GM18951 (cell line): ENCODE data around the gene TMEM170A.

ENCODE experiments used
- POLR2A ChIP-seq: IDR thresholded peaks from 4 replicates; pipeline ENCODE4 v1.6.1; 2011; ENCODE audit warnings: mild to moderate bottlenecking; ENCODE audit not compliant: insufficient read length, insufficient read depth; ENCODE audit errors: extremely low read depth
- in situ Hi-C: fragments of 300-500 bp; cut with MboI; formaldehyde crosslinking; loops from one replicate; pipeline ENCODE4 v1.12.0; 2022; ENCODE audit warnings: low sequenced_read_pairs, mixed read lengths, inconsistent platforms; ENCODE audit not compliant: unreplicated experiment

Gene TMEM170A

DNA sequence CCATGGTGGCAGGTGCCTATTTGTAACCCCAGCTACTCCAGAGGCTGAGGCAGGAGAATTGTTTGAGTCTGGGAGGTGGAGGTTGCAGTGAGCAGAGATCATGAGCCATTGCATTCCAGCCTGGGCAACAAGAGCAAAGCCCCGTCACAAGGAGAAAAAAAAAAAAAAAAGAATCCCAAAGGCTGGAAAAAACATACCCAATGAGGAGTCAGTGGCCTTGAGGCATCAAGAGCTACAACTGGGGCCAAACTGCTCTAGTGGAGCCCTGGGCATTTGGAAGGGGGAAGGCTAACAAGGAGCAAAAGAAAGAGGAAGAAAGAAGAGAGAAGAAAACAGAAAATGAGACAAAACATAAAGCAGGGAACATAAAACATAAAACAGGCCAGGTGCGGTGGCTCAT, 23.8 kb upstream of the TMEM170A start:
- TF ChIP-seq POLR2A, result no peak
- in situ Hi-C loops, result no loop called here

DNA sequence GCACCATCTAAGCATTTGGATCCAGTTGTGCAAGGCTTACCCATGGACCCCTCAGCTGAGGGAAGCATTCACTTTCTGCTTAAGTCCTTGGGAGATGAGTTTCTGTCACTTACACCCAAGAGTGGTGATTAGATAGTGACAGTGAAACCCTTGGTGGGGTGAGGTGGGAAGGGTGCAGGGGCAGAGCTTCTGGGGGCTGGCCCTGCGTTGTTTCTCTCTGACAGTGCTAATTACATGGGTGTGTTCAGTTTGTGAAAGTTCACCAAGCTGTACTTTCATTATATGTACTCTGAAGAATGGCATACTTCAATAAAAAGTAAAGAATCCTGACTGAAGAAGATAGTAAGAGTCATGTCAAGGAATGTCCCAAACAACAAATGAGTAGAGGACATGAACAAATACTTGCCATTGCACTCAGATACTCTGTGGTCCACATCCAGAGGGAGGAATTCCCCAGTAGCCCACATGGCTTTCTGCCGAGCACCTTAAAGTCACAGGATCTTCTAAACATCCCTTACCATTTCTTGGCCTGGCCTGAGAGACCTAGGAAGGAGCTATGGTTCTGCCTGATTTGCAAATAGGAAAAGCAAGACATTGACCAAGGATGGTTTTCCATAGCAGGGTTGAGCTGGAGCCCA, 22.3 kb upstream of the TMEM170A start:
- in situ Hi-C loops, result no loop called here
- no peak for TF ChIP-seq POLR2A

DNA sequence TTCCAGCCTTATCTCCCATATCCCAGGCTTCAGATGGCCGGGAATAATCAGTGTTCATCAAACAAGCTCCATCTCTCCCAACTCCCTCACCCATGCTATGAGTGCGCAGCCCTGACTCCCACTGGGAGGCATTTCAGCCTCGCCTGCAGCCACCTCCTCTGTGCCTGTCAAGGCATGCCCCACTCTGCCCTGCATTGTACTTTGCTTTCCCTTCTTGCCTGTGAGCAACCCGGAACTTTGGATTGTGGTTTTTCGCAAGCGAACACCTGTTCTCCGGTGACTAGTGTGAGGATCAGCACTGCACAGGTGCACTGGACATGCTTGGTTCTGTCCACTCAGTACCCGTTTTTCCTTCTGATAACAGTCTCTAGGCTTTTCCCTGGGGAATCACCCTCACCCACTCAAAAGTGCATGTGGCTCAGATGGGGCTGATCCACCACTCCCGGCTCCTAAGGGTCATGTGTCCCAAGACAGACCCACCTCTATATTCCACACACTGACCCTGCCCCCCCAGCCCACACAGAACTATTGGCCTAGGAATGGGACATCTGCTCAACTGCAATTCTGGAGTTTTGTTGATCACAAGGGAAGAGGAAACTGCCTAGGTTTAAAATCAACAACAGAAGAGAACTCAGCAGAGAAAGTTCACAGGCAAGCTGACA, 21.7 kb upstream of the TMEM170A start:
- in situ Hi-C loops, result no loop called here
- no peak for TF ChIP-seq POLR2A

DNA sequence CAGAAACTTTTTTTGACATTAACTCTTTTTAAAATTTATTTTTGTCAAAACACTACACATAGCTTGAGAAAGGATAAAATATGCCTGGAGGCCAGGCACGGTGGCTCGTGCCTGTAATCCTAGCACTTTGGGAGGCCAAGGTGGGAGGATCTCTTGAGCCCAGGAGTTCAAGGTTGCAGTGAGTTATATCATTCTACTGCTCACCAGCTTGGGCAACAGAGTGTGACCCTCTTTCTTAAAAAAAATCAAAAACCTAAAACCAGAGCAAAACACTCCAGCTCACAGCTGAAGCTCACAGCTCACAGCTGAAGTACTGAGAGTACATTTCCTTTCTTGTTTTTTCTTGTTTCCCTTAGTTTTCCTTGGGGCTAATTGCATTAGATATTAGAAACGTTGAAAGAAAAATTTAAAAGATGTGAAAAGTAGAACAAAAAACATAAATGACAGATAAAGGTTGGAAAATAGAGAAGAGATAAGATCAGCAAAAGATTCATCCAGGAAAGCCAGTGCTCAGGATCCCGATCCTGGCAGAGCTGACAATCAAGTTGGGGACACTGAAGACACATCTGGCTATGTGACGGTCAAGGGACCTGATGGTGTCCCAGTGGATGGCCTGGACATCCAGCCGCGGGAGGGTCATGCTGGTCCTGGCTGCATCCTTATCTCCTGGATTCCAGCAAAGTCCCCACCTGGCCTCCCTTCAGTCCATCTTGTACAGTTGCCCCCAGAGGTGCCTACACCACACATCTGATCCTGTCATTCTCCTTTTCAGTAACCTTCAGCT, 20.9 kb upstream of the TMEM170A start:
- TF ChIP-seq POLR2A, result no peak
- in situ Hi-C loops, result no loop called here

DNA sequence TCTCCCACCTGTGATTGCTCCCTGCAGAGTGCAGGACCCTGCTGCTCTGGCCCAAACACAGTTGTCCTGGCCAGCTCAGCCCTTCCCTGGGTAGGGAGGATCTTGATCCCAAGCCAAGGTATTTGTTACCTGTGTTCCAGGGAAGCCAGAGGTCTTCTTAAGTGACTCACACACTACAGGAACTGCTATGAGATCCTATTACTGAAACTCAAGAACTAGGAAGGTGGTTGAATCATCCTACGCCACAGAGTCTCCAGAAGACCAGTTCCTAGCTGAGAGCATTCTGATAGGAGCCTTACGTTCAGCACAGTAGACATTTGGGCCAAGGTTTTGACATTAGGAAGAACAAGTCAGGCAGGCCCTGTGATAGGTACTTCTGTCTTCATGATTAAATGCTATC, 18.7 kb upstream of the TMEM170A start:
- in situ Hi-C loops, result no loop called here
- TF ChIP-seq POLR2A, result no peak

DNA sequence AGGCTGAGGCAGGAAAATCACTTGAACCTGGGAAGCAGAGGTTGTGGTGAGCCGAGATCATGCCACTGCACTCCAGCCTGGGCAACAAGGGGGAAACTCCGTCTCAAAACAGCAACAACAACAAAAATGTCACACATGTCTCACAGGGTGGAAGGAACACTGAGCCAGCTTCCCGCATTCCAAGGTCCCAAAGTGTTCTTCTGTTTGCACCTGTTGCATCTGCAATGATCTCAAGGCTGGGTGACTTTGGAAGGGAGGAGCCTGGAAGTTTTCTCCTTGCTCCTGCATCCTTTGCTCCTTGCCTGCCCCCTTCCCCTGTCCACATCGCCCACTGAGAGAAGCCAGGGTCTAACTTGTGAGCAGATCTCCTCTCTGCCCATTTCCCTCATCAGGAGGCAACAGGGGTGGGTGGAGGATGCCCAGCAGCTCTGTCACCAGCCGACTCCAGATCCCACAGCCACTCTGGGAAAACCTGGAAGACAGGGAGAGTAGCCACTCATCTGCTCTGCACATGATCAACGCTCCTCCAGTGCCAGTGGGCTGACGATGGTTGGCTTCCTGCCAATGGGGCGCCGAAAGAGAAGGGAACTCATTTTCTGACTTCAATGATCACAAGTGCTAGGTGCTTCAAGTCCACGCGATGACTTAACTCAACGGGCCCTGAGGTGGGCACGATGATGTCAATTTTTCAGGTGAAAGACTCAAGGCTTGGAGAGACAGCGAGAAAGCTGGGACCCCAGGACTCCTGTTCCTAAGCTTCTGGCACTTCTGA, 18.1 kb upstream of the TMEM170A start:
- no peak for TF ChIP-seq POLR2A
- in situ Hi-C loops, result no loop called here

DNA sequence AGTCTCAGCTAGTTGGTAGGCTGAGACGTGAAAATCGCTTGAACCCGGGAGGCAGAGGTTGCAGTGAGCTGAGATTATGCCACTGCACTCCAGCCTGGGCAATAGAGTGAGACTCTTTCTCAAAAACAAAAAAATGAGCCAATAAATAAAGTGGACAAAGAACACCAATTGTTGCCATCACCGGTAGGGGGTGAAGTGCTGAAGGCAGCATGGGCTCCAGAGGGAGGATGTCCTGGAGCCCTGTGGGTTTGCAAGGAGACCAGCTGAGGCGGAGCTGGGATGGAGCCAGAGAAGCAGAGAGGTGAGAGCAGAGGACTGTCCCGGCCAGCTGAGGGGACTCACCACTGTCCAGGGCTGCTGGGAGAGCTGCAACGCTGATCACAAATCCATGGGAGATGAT, 17.0 kb upstream of the TMEM170A start:
- in situ Hi-C loops, result no loop called here
- no peak for TF ChIP-seq POLR2A

DNA sequence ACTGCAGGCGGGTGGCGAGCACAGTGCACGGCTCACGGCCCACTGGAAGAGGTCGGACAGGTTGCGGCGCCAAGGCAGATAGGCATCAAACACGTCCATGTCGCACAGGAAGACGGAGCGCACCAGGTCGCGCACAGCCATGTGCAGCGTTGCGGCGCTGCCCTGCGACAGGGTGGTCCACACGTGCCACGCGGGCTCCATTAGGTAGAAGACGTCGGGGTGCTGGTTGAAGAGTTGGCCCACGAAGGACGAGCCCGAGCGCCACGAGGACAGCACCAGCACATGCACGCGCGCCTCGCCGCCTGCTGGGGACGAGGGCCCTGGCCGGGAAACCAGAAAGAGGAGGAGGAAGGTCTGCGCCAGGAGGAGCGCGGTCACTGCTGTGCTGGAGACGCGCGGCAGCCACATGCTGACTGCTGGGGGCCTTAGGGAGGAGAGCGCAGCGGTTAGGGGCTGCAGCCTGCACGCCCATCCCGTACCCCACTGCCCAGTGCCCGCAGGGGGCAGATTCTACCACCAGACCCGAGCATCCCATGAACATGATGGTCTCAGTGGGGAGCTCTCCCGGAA, 15.0 kb upstream of the TMEM170A start:
- in situ Hi-C loops, result no loop called here
- no peak for TF ChIP-seq POLR2A

DNA sequence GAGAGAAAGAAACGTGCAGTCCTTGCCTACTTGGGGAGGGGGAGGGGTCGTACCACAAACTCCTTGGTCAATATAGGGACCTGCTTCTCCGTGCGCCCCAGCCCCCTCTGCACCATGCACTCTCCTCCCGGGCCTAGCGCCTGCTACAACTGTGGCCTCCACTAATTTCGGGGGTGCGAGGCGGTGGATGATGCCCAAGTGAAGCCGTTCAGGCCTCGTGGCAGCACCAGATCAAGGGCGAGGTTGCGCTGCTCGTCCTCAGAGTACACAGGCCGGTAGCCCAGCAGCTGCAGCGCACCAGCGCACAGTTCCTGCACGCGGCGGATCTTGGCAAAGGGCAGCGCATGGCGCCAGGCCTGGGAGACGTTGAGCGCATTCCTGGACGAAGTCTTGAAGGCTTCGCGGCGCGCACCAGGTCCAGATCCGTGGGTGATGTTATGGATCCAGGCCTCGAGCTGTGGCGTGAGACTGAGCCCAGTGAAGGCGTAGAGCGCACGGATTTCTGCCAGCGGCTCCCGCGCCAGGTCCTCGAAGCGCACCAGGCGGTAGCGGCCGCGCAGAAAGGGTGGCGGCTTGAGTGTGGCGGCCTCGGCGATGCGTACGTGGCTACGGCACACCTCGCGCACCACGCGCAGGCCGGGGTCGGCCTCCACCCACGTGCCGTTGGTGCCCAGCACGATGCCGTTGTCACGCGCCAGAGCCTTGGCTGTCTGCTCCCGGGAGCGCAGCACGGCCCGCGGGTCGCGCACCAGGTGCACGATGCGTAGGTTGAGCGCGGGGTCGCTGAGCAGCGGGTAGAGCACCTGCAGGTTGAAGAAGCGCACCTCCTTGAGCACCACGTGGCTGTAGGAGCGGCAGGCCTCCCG, 14.2 kb upstream of the TMEM170A start:
- TF ChIP-seq POLR2A, result no peak
- in situ Hi-C loops, result no loop called here

DNA sequence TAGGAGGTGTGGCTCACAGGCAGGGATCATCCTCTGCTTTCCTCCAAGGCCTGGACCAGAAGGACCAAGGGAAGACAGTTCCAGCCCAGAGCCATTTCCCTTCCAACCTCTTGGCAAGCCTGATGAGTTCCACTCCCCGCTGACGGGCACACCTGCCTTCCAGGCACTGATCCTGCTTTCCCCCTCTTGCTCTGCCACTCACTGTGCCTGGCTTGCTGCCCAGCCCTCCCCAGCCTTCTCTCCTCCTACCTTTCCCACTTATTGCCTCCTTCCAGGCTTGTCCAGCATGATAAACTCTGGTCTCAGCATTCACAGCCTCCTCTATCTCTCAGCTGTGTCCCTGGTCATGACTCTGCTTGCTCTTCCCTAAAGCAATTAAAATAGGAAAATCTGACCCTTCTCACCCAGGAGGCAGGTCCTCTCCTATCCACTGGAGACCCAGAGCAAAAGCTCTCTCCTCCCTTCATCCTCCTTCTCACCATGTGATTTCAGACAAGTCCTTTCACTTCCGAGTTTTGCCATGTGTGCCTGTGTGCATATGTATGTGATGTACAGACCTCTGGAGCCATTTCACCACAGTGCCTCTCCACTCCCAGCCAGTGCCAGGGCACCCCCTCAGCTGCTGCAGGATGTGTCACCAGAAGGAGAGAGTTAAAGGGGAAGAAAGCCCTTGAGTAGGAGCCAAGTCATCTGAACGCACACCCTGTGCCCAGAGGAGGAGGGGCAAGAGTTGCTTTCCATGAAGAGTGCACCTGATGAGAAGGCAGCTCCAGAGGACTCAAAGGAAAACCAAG, 13.4 kb upstream of the TMEM170A start:
- in situ Hi-C loops, result no loop called here
- no peak for TF ChIP-seq POLR2A

DNA sequence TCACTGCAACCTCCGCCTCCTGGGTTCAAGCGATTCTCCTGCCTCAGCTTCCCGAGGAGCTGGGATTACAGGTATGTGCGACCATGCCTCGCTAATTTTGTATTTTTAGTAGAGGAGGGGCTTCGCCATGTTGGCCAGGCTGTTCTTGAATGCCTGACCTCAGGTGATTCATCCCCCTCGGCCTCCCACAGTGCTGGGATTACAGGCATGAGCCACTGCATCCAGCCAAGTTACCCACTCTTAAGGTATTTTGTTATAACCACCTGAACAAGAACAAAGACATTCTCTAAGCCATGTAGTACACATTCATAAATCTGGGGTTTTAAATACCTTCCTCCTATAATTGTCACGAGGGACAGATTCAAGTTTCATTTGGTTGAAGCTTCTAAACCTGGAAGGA, 12.3 kb upstream of the TMEM170A start:
- no peak for TF ChIP-seq POLR2A
- in situ Hi-C loops, result no loop called here

DNA sequence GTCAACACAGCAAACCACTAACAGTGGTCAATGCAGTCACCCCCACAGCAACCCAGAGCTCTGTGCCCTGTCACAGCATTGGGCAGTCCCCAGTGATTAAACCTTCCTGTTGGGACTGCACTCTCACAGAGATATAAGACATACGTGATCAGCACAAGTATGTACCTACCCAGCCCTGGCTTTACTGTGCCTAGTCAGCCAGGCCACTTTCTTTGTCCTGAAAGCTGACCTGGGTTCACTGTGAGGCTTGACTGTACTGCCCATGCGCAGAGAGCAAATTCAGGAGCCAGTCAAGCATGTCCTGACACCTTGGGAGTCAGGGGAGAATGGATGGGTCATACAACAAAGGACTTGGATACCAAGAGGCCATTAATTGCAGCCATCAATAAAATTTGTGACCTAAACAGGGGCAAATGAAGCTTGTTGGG, 10.9 kb upstream of the TMEM170A start:
- TF ChIP-seq POLR2A, result no peak
- in situ Hi-C loops, result no loop called here
